Muscle layer of duodenum (tissue), 2 donors: ENCODE data around the gene RTF1.
"Not testable (repeated sequence)": the region's sequence is repeated elsewhere in the genome, so short reads cannot be mapped to it uniquely, and the experiment has no call there.

Experiments
- H3K27ac ChIP-seq: one replicate; pipeline ENCODE4 v1.7.0; 2013; ENCODE audit warnings: mild to moderate bottlenecking, low read length
- H3K27me3 ChIP-seq: one replicate; pipeline ENCODE4 v1.7.0; 2013; ENCODE audit warnings: low read depth, mild to moderate bottlenecking, control low read depth, low read length
- H3K36me3 ChIP-seq, 2 donors: one replicate each; pipeline ENCODE4 v1.7.0; 2013; ENCODE audit warnings: low read length in 2 of 2, control low read depth in 1 of 2, mild to moderate bottlenecking in 1 of 2; ENCODE audit not compliant: insufficient read depth in 2 of 2, control insufficient read depth in 1 of 2
- H3K4me1 ChIP-seq, 2 donors: one replicate each; pipeline ENCODE4 v1.7.0; 2013; ENCODE audit warnings: low read length in 2 of 2, mild to moderate bottlenecking in 2 of 2, control low read depth in 1 of 2, moderate library complexity in 1 of 2; ENCODE audit not compliant: insufficient read depth in 2 of 2, control insufficient read depth in 1 of 2
- H3K4me3 ChIP-seq, 2 donors: one replicate each; pipeline ENCODE4 v1.7.0; 2013; ENCODE audit warnings: low read length in 2 of 2, low read depth in 1 of 2, mild to moderate bottlenecking in 1 of 2
- H3K9me3 ChIP-seq, 2 donors: one replicate each; pipeline ENCODE4 v1.7.0; 2013; ENCODE audit warnings: low read length in 2 of 2, control low read depth in 1 of 2, mild to moderate bottlenecking in 1 of 2; ENCODE audit not compliant: control insufficient read depth in 1 of 2
- donor health status: healthy.

The RTF1 gene

DNA sequence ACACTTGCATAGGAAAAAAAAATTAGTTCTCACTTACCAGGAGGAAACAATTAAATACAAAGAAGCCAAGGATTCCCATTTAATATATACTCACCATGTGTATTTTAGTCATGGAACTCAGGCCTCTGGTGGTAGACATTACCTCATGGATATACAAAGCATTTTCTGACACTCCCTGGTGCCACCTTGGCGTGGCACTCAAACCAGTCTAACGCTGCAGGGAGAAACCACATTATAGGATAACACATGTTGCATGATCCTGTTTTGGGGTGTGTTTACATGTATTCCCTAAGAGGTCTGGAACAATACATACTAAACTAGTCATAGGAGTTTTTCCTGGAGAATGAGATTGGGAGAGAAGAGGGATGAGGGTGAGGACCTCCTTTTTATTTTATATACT, 5.9 kb upstream of the RTF1 start:
- Histone ChIP-seq H3K27ac (no peak overlapping the region), H3K4me3 (no peak overlapping the region), H3K27me3 (no peaks in the 10 kb centered on the region), H3K9me3 (no peaks in the 10 kb centered on the region), H3K36me3 (no peaks in the 10 kb centered on the region), H3K4me1 (no peaks in the 10 kb centered on the region)

DNA sequence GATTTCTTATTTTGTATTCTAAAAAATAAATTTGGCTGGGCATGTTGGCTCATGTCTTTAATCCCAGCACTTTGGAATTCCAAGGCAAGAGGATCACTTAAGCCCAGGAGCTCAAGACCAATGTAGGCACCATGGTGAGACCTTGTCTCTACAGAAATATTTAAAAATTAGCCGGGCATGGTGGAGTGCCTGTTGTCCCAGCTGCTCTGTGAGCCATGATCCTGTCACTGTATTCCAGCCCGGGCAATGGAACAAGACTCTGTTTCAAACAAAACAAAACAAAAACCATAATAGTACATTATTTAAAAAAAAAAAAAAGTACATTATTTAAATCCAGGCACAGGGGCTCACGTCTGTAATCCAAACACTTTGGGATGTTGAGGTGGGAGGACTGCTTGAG, 5.5 kb upstream of the RTF1 start:
- H3K4me1 ChIP-seq, result no peaks in the 10 kb centered on the region
- no peaks in the 10 kb centered on the region for H3K36me3 ChIP-seq
- no peaks in the 10 kb centered on the region for H3K9me3 ChIP-seq
- no peak overlapping the region for H3K27ac ChIP-seq
- H3K4me3 ChIP-seq, result no peak overlapping the region
- no peaks in the 10 kb centered on the region for H3K27me3 ChIP-seq

DNA sequence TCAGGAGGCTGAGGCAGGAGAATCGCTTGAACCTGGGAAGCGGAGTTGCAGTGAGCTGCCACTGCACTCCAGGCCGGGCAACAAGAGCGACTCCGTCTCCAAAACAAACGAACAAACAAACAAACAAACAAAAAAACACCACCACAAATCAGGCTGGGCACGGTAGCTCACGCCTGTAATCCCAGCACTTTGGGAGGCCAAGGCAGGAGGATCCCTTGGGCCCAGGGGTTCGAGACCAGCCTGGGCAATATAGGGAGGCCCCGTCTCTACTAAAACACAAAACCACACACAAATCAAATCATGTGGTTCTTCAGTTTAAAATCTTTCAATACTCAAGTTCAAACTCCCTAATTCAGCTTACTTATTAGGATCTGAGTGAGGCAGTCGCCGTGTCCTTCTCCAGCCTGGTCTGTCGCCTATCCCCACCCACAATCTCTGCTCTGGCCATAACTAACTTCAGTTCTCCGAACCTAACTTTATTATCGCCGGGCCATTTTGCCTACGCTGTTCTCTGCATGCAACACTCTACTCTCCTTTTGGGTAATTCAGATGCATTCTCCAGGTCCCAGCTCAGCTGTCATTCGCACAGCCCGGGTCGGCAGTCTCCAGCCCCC, 660 bp upstream of the RTF1 start:
- Histone ChIP-seq H3K4me3 (peak overlapping the region; percentile 85 to 91), H3K27ac (peak overlapping the region; percentile 94), H3K36me3 (no peaks in the 10 kb centered on the region), H3K27me3 (no peaks in the 10 kb centered on the region), H3K4me1 (peaks cover 7 to 17% of the 10 kb centered on the region in 2 donors), H3K9me3 (no peaks in the 10 kb centered on the region)

- peak overlapping the region; percentile 85 to 94 for H3K4me3 ChIP-seq
- peaks cover 7 to 17% of the 10 kb centered on the region in 2 donors for H3K4me1 ChIP-seq
- H3K36me3 ChIP-seq, result no peaks in the 10 kb centered on the region
- no peaks in the 10 kb centered on the region for H3K27me3 ChIP-seq
- no peaks in the 10 kb centered on the region for H3K9me3 ChIP-seq
- peak overlapping the region; percentile 58 for H3K27ac ChIP-seq
Observed at GRCh38 chr15:41417418-41418195, 712 bp downstream of the RTF1 start.

DNA sequence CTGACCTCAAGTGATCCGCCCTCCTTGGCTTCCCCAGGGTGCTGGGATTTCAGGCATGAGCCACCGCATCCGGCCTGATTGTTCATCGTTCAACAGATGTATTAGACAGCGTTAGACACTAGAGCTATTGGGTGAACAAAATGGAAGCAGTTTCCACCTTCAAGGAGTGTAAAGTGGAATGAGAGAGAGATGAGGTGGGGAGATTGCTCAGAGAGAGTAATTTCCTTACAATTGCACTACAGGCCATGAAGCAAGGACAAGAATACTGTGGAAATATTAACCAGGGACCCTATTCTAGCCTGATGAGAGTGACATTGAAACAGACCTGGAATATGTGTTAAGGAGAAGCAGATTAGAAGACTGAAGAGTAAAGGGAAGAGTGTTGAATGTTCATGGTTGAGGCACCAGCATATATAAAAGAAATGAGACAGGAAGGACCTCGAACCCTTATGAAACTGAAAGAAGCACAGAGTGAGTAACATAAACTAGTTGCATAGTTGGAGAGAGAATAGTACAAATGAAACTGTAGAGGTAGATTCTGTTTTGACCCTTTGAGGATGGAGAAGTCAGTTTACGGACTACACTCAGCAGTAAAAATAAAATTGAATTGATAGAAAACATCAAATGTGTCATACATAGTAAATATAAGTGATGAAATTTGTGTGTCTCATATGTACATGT, 7.2 kb downstream of the RTF1 start:
- no peaks in the 10 kb centered on the region for H3K36me3 ChIP-seq

DNA sequence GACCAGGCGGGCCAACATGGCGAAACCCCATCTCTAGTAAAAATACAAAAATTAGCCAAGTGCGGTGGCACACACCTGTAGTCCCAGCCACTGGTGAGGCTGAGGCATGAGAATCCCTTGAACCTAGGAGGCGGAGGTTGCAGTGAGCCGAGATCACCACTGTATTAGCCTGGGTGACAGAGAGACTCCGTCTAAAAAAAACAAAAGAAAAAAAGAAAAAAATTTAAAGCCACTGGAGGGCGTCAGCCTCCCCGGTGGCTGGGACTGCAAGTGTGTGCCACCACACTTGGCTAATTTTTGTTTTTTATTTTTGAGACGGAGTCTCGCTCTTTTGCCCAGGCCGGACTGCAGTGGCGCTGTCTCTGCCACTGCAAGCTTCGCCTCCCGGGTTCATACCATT, 7.9 kb downstream of the RTF1 start:
- H3K27ac ChIP-seq, result no peak overlapping the region

More for the DNA sequence above, 7.2 kb downstream of the RTF1 start:
- no peaks in the 10 kb centered on the region for H3K4me1 ChIP-seq
- no peaks in the 10 kb centered on the region for H3K27me3 ChIP-seq
- H3K9me3 ChIP-seq, result no peaks in the 10 kb centered on the region
- no peak overlapping the region for H3K27ac ChIP-seq
- H3K4me3 ChIP-seq, result no peak overlapping the region

DNA sequence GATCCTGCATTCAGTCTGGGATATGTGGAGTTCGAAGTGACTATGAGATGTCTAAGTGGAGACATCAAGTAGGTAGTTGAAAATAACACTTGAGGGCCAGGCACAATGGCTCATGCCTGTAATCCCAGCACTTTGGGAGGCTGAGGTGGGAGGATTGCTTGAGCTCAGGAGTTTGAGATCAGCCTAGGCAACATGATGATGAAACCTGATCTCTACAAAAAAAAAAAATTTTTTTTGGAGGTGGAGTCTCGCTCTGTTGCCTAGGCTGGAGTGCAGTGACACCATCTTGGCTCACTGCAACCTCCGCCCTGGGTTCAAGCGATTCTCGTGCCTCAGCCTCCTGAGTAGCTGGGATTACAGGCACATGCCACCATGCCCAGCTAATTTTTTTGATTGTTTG, 9.0 kb downstream of the RTF1 start:
- H3K36me3 ChIP-seq, H3K4me3 ChIP-seq, H3K27me3 ChIP-seq, H3K4me1 ChIP-seq, H3K9me3 ChIP-seq, H3K27ac ChIP-seq: not testable (repeated sequence)

More for the DNA sequence above, 7.9 kb downstream of the RTF1 start:
- H3K4me1 ChIP-seq, result no peaks in the 10 kb centered on the region
- H3K27me3 ChIP-seq, result no peaks in the 10 kb centered on the region
- no peaks in the 10 kb centered on the region for H3K9me3 ChIP-seq
- no peak overlapping the region for H3K4me3 ChIP-seq
- H3K36me3 ChIP-seq, result no peaks in the 10 kb centered on the region

GRCh38 chr15:41429003-41429890, 12.4 kb downstream of the RTF1 start:
- Histone ChIP-seq H3K27me3 (no peaks in the 10 kb centered on the region), H3K4me3 (no peak overlapping the region), H3K4me1 (no peaks in the 10 kb centered on the region), H3K9me3 (no peaks in the 10 kb centered on the region), H3K27ac (peak overlapping the region; percentile 30), H3K36me3 (no peaks in the 10 kb centered on the region)

GRCh38 chr15:41435037-41435786, 18.3 kb downstream of the RTF1 start:
- H3K36me3 ChIP-seq, result peaks cover 0 to 16% of the 10 kb centered on the region in 2 donors
- H3K4me3 ChIP-seq, result no peak overlapping the region
- H3K27ac ChIP-seq, result no peak overlapping the region
- H3K9me3 ChIP-seq, result no peaks in the 10 kb centered on the region
- H3K27me3 ChIP-seq, result no peaks in the 10 kb centered on the region
- H3K4me1 ChIP-seq, result peaks cover 0 to 3% of the 10 kb centered on the region in 2 donors

DNA sequence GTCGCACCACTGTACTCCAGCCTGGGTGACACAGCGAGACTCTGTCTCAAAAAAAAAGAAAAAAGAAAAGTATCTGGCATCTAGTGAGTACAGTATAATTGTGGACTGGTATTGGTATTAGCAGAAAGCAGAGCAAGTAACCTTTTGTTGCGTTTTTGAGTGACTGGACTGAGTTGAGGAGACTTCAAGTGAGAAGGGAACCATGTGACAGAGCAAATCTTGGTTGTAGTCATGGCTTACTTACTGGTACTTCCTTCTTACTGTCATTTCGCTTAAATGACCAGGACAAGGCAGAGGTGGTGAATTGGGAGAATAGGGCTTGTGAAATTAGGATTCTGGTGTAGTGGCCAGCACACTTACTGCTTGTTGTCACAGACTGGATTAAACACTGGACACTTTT, 20.6 kb downstream of the RTF1 start:
- peaks cover 0 to 3% of the 10 kb centered on the region in 2 donors for H3K4me1 ChIP-seq
- no peaks in the 10 kb centered on the region for H3K9me3 ChIP-seq
- peaks cover 6 to 22% of the 10 kb centered on the region in 2 donors for H3K36me3 ChIP-seq
- H3K27me3 ChIP-seq, result no peaks in the 10 kb centered on the region
- H3K27ac ChIP-seq, result no peak overlapping the region
- no peak overlapping the region for H3K4me3 ChIP-seq
